Measurements from ENCODE around the gene VEZT.

The VEZT gene

DNA sequence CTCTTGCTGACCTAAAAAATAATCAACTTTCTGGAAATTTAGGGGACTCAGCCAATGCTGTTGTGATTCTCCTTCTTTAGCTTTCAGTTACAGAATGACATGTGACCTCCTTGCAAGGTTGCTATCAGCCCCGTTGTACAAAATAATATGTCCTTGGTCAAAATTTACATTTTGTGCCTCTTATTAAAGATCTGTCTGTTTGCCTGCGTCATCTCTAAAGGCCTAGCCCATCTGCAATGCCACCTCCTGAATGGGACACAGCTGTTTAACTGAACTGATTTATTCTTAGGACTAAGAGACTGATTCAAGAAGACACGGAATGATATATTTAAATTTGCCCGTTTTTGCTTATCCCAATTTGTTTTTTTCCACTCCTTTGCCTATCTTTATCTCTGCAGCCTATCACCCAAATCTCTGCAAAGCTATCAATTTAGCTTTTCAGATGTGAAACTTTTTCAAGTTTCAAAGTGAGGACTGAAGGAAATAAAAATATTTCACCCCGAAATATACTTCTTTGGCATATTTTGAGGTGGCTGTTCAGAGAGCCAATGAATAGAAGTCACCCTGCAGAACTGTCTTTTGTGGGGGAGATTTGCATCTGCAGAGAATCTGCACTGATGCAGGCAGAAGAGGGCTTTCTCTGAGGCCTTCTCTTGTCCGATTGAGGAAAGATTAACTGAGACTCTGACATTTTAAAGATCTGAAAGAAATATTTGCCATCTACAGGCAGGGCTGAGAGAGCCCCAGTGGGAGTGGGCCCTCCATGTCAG lies 126.0 kb downstream of the VEZT start:
- no peak overlapping the region for H3K4me3 ChIP-seq (ENCODE audit: low read length)
- TF ChIP-seq ZNF274 (IDR thresholded peaks at IDR 0.05; ENCODE audit: low read depth, low read length) = no peak

DNA sequence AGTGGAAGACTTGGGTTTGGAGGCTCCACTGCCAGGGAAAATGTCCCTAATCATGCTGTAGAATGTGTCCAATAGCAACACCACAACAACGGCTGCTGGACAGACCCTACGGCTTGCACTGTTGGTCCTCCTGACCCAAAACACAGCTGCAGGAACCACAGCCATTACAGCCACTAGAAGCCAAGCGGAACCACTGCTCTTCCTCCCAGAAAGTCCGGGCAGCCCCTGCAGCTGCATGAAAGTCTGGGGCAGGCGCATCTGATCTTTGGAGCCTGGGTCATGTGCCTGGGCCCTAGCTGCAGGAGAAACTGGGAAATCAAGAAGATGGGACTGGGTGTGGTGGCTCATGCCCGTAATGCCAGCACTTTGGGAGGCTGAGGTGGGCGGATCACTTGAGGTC lies 131.7 kb downstream of the VEZT start:
- no peak for TF ChIP-seq ZNF274 (IDR thresholded peaks at IDR 0.05; ENCODE audit: low read depth, low read length)
- H3K4me3 ChIP-seq (ENCODE audit: low read length) = no peak overlapping the region

DNA sequence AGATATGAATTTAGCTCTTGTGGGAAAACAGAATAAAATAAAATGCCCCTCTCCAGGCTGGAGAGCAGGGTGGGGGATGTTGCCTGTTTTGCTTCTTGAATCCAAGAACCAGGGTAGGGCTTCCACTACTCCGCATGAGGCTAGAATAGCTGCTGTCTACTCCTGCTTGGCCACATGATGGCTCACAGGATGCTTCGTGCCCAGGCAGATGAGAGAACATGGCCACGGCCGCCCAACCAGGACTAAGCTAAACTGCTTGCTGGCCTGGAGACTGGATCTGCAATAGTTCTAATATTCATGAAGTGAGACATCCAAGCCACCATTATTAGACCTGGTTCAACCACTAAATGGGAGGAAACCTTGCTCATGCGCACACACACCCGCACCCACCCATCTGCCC lies 134.1 kb downstream of the VEZT start:
- TF ChIP-seq ZNF274 (IDR thresholded peaks at IDR 0.05; ENCODE audit: low read depth, low read length) = no peak

More for the DNA sequence above, 134.1 kb downstream of the VEZT start:
- no peak overlapping the region for H3K4me3 ChIP-seq (ENCODE audit: low read length)

Measured in GM08714 (cell line).